GM23338 (cell line): ENCODE data around the gene OR10T2. TPM values are rescaled to one million over a fixed set of nuclear protein-coding genes. Genes with fewer than 3 reads are reported as not detected.

Experiments used
- ATAC-seq: fragments of 200-7000 bp; cut with Tn5 transposase; 3 replicates; pipeline ENCODE4 v1.9.1; 2020
- DNase-seq: peaks from one replicate; pipeline ENCODE4 v3.0.0-alpha.2; 2015; ENCODE audit warnings: low spot score
- H2AFZ ChIP-seq: fragments of 200-600 bp; sonication (generic); 2 replicates; pipeline ENCODE4 v1.8.0; 2016; ENCODE audit warnings: antibody characterized with exemption, mild to moderate bottlenecking, moderate library complexity
- H3F3A ChIP-seq: fragments of 200-600 bp; sonication (generic); replicated peaks from 2 replicates; pipeline ENCODE4 v1.8.0; 2017; ENCODE audit warnings: antibody characterized with exemption, mixed run types, low read depth
- H3K27ac ChIP-seq: fragments of 200-600 bp; sonication (generic); 2 replicates; pipeline ENCODE4 v1.6.1; 2016; ENCODE audit warnings: low read depth
- H3K27me3 ChIP-seq: fragments of 200-600 bp; sonication (generic); 2 replicates; pipeline ENCODE4 v1.8.0; 2016; ENCODE audit warnings: mild to moderate bottlenecking, mixed run types, moderate library complexity; ENCODE audit not compliant: insufficient read depth
- H3K36me3 ChIP-seq: fragments of 200-600 bp; sonication (generic); 2 replicates; pipeline ENCODE4 v1.8.0; 2016; ENCODE audit warnings: mild to moderate bottlenecking; ENCODE audit not compliant: insufficient read depth
- H3K4me1 ChIP-seq: fragments of 200-600 bp; sonication (generic); 2 replicates; pipeline ENCODE4 v1.8.0; 2016; ENCODE audit warnings: mild to moderate bottlenecking, moderate library complexity; ENCODE audit not compliant: insufficient read depth
- H3K4me2 ChIP-seq: fragments of 200-600 bp; sonication (generic); 2 replicates; pipeline ENCODE4 v1.7.1; 2017; ENCODE audit warnings: mixed run types
- H3K4me3 ChIP-seq: fragments of 200-600 bp; sonication (generic); 2 replicates; pipeline ENCODE4 v1.6.1; 2016; ENCODE audit warnings: mixed run types
- H3K79me2 ChIP-seq: fragments of 200-600 bp; sonication (generic); replicated peaks from 2 replicates; pipeline ENCODE4 v1.8.0; 2017; ENCODE audit warnings: mild to moderate bottlenecking; ENCODE audit not compliant: insufficient read depth
- H3K9me2 ChIP-seq: fragments of 200-600 bp; sonication (generic); 2 replicates; pipeline ENCODE4 v1.8.0; 2017; ENCODE audit not compliant: insufficient read depth
- H4K20me1 ChIP-seq: fragments of 200-600 bp; sonication (generic); replicated peaks from 2 replicates; pipeline ENCODE4 v1.8.0; 2017; ENCODE audit warnings: mild to moderate bottlenecking; ENCODE audit not compliant: insufficient read depth
- H3K27ac Mint-ChIP-seq: 2 replicates; pipeline ENCODE4 v1.8.0; 2020; ENCODE audit warnings: inconsistent platforms, mild to moderate bottlenecking, moderate library complexity, mixed read lengths
- H3K27me3 Mint-ChIP-seq: 3 replicates; pipeline ENCODE4 v1.8.0; 2022; ENCODE audit warnings: low read depth, mild to moderate bottlenecking, moderate library complexity, mixed read lengths, inconsistent platforms; ENCODE audit not compliant: insufficient read depth, poor library complexity
- H3K36me3 Mint-ChIP-seq: 3 replicates; pipeline ENCODE4 v1.8.0; 2021; ENCODE audit warnings: low read depth, mild to moderate bottlenecking, inconsistent platforms, moderate library complexity, mixed read lengths
- H3K4me1 Mint-ChIP-seq: 3 replicates; pipeline ENCODE4 v1.8.0; 2020; ENCODE audit warnings: mild to moderate bottlenecking, inconsistent platforms, mixed read lengths
- H3K4me3 Mint-ChIP-seq: 3 replicates; pipeline ENCODE4 v1.8.0; 2021; ENCODE audit warnings: moderate library complexity, mild to moderate bottlenecking, inconsistent platforms, mixed read lengths
- H3K9me3 Mint-ChIP-seq: 3 replicates; pipeline ENCODE4 v1.8.0; 2020; ENCODE audit warnings: moderate library complexity, mild to moderate bottlenecking, inconsistent platforms, mixed read lengths
- CREB1 ChIP-seq: fragments of 250-450 bp; sonication (Bioruptor Pico); IDR thresholded peaks from 2 replicates; pipeline ENCODE4 v1.5.0; 2020; ENCODE audit warnings: low read depth, mild to moderate bottlenecking, moderate library complexity
- CTCF ChIP-seq, 2 experiments: fragments of 200-600 bp in 1 of 2; sonication (generic) in 1 of 2; conservative IDR thresholded peaks; 2 replicates each; pipeline versions ENCODE4 v1.5.1 to v1.6.1; 2016 to 2017; ENCODE audit warnings: antibody characterized with exemption in 2 of 2, low read depth in 2 of 2, mild to moderate bottlenecking in 2 of 2, moderate library complexity in 1 of 2
- EZH2phosphoT487 ChIP-seq: fragments of 200-600 bp; sonication (generic); IDR thresholded peaks from one replicate; pipeline ENCODE4 v1.8.1; 2018; ENCODE audit warnings: antibody characterized with exemption; ENCODE audit not compliant: unreplicated experiment
- POLR2AphosphoS5 ChIP-seq: IDR thresholded peaks from 2 replicates; pipeline ENCODE4 v1.6.1; 2016; ENCODE audit warnings: antibody characterized with exemption, low read depth
- ZNF114 ChIP-seq: fragments of 250-450 bp; sonication (Bioruptor Pico); IDR thresholded peaks from 2 replicates; pipeline ENCODE4 v1.5.0; 2020; ENCODE audit warnings: mild to moderate bottlenecking, moderate library complexity
- ZNF331 ChIP-seq: fragments of 250-450 bp; sonication (Bioruptor Pico); IDR thresholded peaks from 2 replicates; pipeline ENCODE4 v1.5.0; 2020; ENCODE audit warnings: low read depth, mild to moderate bottlenecking, moderate library complexity
- polyA plus RNA-seq: library from polyadenylated mRNA; unstranded; fragments of >200 nt; fragmentation: Nextera tagmentation; extraction: Ambion mirVana; gene quantifications from 2 replicates; pipeline ENCODE4 v1.2.1, GENCODE V29; 2016
- total RNA-seq: library from RNA; depleted of rRNA; stranded (reverse); fragments of >200 nt; shearing (Covaris generic); gene quantifications from 2 replicates; pipeline ENCODE4 v1.2.3, GENCODE V29; 2014

The OR10T2 gene
- total and polyA plus RNA-seq, 2 experiments from 2014 or later, result not detected

GRCh38 chr1:158400871-158401270 is 1.6 kb upstream of the OR10T2 start:
- no peaks in the 10 kb centered on the region; the same call in 1 of the 2 replicates for H3K9me2 ChIP-seq
- H4K20me1 ChIP-seq, result no peaks in the 10 kb centered on the region
- H3K4me3 ChIP-seq, result no peak overlapping the region
- no peak overlapping the region for H3K27ac Mint-ChIP-seq
- ATAC-seq (no peak), DNase-seq (no peak)
- H2AFZ ChIP-seq, result no peak overlapping the region
- H3K27me3 ChIP-seq, result no peaks in the 10 kb centered on the region
- H3K36me3 Mint-ChIP-seq, result no peaks in the 10 kb centered on the region
- no peak overlapping the region for H3K4me2 ChIP-seq
- TF ChIP-seq ZNF114 (CRISPR knock-in tag), result no peak
- no peak for TF ChIP-seq ZNF331 (CRISPR knock-in tag)
- no peaks in the 10 kb centered on the region for H3K4me1 ChIP-seq
- no peaks in the 10 kb centered on the region for H3K36me3 ChIP-seq
- no peaks in the 10 kb centered on the region for H3K27me3 Mint-ChIP-seq
- H3K4me1 Mint-ChIP-seq, result no peaks in the 10 kb centered on the region
- no peaks in the 10 kb centered on the region for H3K9me3 Mint-ChIP-seq
- H3K27ac ChIP-seq, result no peak overlapping the region
- H3K79me2 ChIP-seq, result no peaks in the 10 kb centered on the region
- no peak overlapping the region for H3K4me3 Mint-ChIP-seq
- H3F3A ChIP-seq, result no peaks in the 10 kb centered on the region

- H3F3A ChIP-seq, result no peaks in the 10 kb centered on the region
- H3K27ac ChIP-seq, result no peak overlapping the region
- H3K36me3 Mint-ChIP-seq, result no peaks in the 10 kb centered on the region
- no peak overlapping the region for H3K4me2 ChIP-seq
- no peak overlapping the region for H3K4me3 Mint-ChIP-seq
- no peak overlapping the region for H2AFZ ChIP-seq
- no peaks in the 10 kb centered on the region for H4K20me1 ChIP-seq
- no peak overlapping the region for H3K27ac Mint-ChIP-seq
- H3K4me3 ChIP-seq, result no peak overlapping the region
- TF ChIP-seq ZNF331 (CRISPR knock-in tag), result no peak
- no peak for TF ChIP-seq EZH2phosphoT487
- DNase-seq (no peak), ATAC-seq (no peak)
- no peaks in the 10 kb centered on the region for H3K27me3 Mint-ChIP-seq
- no peaks in the 10 kb centered on the region for H3K27me3 ChIP-seq
- peaks cover 3% of the 10 kb centered on the region; the same call in 1 of the 3 replicates for H3K4me1 Mint-ChIP-seq
- H3K4me1 ChIP-seq, result no peaks in the 10 kb centered on the region
- no peaks in the 10 kb centered on the region for H3K9me3 Mint-ChIP-seq
- no peaks in the 10 kb centered on the region for H3K36me3 ChIP-seq
- no peaks in the 10 kb centered on the region for H3K79me2 ChIP-seq
- H3K9me2 ChIP-seq, result no peaks in the 10 kb centered on the region; the same call in 1 of the 2 replicates
Observed at GRCh38 chr1:158396646-158397045, 2.6 kb downstream of the OR10T2 start.

- Histone ChIP-seq H3K79me2 (no peaks in the 10 kb centered on the region), H3K4me3 (no peak overlapping the region), H3K4me1 (no peaks in the 10 kb centered on the region), H4K20me1 (no peaks in the 10 kb centered on the region), H3K27me3 (no peaks in the 10 kb centered on the region), H3K36me3 (no peaks in the 10 kb centered on the region), H3K27ac (no peak overlapping the region), H3K9me2 (no peaks in the 10 kb centered on the region; the same call in 1 of the 2 replicates), H3F3A (no peaks in the 10 kb centered on the region), H3K4me2 (no peak overlapping the region), H2AFZ (no peak overlapping the region)
- TF ChIP-seq CREB1, result no peak
- no peak for TF ChIP-seq CTCF (conservative IDR thresholded peaks at IDR 0.05; ENCODE audit: low read depth in 2 of 2)
- no peak for TF ChIP-seq EZH2phosphoT487
- TF ChIP-seq POLR2AphosphoS5, result no peak
- H3K27ac Mint-ChIP-seq, result no peak overlapping the region
- ATAC-seq (no peak), DNase-seq (no peak)
- H3K9me3 Mint-ChIP-seq, result no peaks in the 10 kb centered on the region; the same call in 2 of the 3 replicates
- H3K4me1 Mint-ChIP-seq, result peaks cover 3% of the 10 kb centered on the region; the same call in 1 of the 3 replicates
- no peaks in the 10 kb centered on the region for H3K36me3 Mint-ChIP-seq
- H3K27me3 Mint-ChIP-seq, result no peaks in the 10 kb centered on the region
- H3K4me3 Mint-ChIP-seq, result no peak overlapping the region
Observed at GRCh38 chr1:158393476-158393875, 5.8 kb downstream of the OR10T2 start.
